ENCODE data around the gene DPY19L3.
"Not testable (repeated sequence)": the region's sequence is repeated elsewhere in the genome, so short reads cannot be mapped to it uniquely, and the experiment has no call there.

The DPY19L3 gene

DNA sequence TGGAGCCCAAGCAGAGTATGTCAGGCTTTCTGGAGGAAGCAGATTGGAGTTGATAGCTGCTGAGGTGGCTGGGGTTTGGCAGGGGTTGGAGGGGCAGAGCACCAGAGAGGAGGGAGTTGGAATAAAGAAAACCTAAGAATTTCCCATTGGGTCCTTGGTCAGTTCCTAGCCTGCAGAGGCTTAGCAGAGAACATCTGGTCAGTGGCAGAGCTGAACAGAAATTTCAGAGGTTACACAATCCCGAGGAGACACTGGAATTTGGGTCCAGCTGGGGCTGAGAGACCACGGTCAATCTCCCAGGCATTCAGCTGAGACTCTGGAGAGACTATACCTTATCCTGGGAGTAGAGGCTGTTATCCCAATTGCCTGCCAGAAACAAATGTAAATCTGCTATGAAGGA lies 84.4 kb downstream of the DPY19L3 start:
- no peak for DNase-seq (ENCODE audit: low read depth)
- TF ChIP-seq, protein P1, sequence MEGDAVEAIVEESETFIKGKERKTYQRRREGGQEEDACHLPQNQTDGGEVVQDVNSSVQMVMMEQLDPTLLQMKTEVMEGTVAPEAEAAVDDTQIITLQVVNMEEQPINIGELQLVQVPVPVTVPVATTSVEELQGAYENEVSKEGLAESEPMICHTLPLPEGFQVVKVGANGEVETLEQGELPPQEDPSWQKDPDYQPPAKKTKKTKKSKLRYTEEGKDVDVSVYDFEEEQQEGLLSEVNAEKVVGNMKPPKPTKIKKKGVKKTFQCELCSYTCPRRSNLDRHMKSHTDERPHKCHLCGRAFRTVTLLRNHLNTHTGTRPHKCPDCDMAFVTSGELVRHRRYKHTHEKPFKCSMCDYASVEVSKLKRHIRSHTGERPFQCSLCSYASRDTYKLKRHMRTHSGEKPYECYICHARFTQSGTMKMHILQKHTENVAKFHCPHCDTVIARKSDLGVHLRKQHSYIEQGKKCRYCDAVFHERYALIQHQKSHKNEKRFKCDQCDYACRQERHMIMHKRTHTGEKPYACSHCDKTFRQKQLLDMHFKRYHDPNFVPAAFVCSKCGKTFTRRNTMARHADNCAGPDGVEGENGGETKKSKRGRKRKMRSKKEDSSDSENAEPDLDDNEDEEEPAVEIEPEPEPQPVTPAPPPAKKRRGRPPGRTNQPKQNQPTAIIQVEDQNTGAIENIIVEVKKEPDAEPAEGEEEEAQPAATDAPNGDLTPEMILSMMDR (IDR thresholded peaks at IDR 0.05; ENCODE audit: insufficient read depth, low read depth, low read length, missing control alignments) = no peak
- no peak overlapping the region for H3K4me3 ChIP-seq (ENCODE audit: low read length)

DNA sequence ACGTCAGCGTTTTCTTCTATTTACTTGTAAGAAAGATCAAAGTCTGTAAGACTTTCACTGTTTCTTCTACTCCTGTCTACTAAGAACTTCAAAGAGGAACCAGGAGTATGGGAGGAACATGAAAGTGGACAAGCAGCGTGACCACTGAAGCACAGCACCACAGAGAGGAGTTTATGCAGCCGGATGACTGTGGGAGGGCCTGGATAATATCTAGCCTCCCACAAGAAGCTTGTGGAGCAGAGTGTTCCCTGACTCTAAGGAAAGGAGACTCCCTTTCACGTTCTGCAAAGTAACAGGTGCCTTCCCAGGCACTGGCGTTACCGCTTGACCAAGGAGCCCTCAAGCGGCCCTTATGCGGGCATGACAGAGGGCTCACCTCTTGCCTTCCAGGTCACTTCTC lies 91.8 kb downstream of the DPY19L3 start:
- no peak for DNase-seq (ENCODE audit: low read depth)
- TF ChIP-seq, protein P1 (IDR thresholded peaks at IDR 0.05; ENCODE audit: insufficient read depth, low read depth, low read length, missing control alignments) = no peak
- H3K4me3 ChIP-seq (ENCODE audit: low read length) = no peak overlapping the region

DNA sequence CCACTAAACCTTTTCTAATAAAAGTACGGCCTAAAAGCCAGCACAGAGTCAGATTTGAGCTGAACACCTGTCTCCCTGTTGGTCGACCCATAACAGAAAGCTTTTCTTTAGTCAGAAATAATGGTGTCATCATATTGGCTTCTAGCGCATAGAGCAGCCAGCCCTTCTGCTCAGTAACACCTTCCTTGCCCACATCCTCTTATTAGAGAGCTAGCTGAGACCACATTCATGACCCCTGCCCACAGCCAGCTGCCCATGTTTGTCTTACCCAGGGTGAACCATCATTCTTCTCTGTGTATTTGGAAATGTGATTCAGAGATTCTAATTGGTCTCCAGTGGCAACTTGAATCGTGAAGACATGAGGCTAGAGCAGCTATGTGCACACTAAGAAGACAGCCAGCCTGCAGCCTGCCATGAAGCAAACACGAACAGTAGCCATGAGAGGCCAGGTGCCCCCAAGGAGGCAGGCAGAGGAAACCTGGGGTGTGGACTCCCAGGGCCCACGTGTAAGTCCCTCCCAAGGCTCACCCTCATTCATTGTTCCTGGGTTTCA lies 93.2 kb downstream of the DPY19L3 start:
- no peak overlapping the region for H3K4me3 ChIP-seq (ENCODE audit: low read length)
- TF ChIP-seq, protein P1 (IDR thresholded peaks at IDR 0.05; ENCODE audit: insufficient read depth, low read depth, low read length, missing control alignments) = no peak
- no peak for DNase-seq (ENCODE audit: low read depth)

DNA sequence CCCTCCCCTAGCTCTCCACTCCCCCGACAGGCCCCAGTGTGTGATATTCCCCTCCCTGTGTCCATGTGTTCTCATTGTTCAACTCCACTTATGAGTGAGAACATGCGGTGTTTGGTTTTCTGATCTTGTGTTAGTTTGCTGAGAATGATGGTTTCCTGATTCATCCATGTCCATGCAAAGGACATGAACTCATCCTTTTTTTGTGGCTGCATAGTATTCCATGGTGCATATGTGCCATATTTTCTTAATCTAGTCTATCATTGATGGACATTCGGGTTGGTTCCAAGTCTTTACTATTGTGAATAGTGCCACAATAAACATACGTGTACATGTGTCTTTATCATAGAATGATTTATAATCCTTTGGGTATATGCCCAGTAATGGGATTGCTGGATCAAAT lies 106.9 kb downstream of the DPY19L3 start:
- not testable (repeated sequence) for DNase-seq (ENCODE audit: low read depth)

DNA sequence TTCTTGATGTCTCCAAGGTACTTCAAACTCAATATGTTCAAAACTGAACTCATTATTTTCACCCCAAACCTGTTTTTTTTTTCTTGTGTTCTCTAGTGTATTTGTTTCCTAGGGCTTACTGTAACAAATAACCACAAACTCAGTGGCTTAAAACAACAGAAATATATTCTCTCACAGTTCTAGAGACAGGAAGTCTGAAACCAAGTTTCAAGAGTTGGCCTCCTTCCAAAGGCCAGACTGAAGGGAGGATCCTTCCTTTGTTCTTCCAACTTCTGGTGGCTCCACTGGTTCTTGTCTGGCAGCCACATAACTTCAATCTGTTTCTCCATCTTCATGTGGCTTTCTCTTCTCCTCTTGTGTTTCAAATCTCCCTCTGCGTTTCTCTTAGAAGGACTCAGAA lies 113.5 kb downstream of the DPY19L3 start:
- DNase-seq (ENCODE audit: low read depth) = no peak
- TF ChIP-seq, protein P1 (IDR thresholded peaks at IDR 0.05; ENCODE audit: insufficient read depth, low read depth, low read length, missing control alignments) = no peak
- no peak overlapping the region for H3K4me3 ChIP-seq (ENCODE audit: low read length)

More for the DNA sequence above, 106.9 kb downstream of the DPY19L3 start:
- H3K4me3 ChIP-seq (ENCODE audit: low read length) = not testable (repeated sequence)

DNA sequence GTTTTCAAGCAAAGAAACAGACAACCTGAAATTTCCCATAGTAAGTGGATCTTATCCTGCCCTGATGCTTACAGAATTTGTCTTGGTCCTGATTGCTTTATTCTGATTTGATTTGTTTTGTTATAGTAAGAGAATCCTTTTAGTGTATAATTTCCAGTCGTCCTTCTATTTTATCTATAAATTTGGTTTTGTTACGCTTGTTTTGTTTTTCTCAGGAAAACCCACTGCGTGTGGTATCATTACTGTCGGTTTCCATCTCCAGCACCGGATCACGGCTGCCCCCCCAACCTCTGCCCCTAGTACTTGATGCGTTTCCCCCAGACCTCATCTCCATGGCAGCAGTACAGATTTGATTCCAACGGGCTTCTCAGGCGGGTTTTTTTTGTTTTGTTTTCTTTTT lies 117.4 kb downstream of the DPY19L3 start:
- TF ChIP-seq, protein P1 (IDR thresholded peaks at IDR 0.05; ENCODE audit: insufficient read depth, low read depth, low read length, missing control alignments) = no peak
- no peak overlapping the region for H3K4me3 ChIP-seq (ENCODE audit: low read length)
- no peak for DNase-seq (ENCODE audit: low read depth)

DNA sequence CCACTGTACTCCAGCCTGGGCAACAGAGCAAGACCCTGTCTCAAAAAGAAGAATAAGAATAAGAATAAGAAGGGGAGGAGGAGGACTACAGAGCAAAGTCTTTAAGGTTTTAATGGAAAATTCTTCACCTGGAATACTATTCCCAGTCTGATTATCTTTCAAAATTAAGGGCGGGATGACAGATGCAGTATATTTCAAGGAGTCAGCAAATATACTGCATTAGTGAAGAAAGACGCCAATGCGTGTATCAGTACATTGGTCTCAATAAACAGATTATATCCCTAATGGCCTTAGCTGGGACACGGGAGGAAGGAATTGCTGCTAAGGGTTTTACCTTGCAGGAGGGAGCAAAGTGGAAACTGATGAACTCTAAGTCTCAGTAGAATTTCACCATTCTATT lies 121.3 kb downstream of the DPY19L3 start:
- DNase-seq (ENCODE audit: low read depth) = no peak
- TF ChIP-seq, protein P1 (IDR thresholded peaks at IDR 0.05; ENCODE audit: insufficient read depth, low read depth, low read length, missing control alignments) = no peak
- no peak overlapping the region for H3K4me3 ChIP-seq (ENCODE audit: low read length)
